GM12874 (cell line): Measurements from ENCODE around the gene TMEM132D.

Experiments used
- TF ChIP-seq, protein P1 (sequence below): IDR thresholded peaks from 2 replicates; pipeline ENCODE4 v1.5.1; 2011; ENCODE audit warnings: low read depth, mild to moderate bottlenecking, control low read depth, low read length, moderate library complexity; ENCODE audit not compliant: insufficient read depth

TMEM132D gene

GRCh38 chr12:129588142-129588541 is 315.7 kb downstream of the TMEM132D start:
- TF ChIP-seq, protein P1, sequence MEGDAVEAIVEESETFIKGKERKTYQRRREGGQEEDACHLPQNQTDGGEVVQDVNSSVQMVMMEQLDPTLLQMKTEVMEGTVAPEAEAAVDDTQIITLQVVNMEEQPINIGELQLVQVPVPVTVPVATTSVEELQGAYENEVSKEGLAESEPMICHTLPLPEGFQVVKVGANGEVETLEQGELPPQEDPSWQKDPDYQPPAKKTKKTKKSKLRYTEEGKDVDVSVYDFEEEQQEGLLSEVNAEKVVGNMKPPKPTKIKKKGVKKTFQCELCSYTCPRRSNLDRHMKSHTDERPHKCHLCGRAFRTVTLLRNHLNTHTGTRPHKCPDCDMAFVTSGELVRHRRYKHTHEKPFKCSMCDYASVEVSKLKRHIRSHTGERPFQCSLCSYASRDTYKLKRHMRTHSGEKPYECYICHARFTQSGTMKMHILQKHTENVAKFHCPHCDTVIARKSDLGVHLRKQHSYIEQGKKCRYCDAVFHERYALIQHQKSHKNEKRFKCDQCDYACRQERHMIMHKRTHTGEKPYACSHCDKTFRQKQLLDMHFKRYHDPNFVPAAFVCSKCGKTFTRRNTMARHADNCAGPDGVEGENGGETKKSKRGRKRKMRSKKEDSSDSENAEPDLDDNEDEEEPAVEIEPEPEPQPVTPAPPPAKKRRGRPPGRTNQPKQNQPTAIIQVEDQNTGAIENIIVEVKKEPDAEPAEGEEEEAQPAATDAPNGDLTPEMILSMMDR, result no peak

GRCh38 chr12:129585296-129585695 is 318.5 kb downstream of the TMEM132D start:
- TF ChIP-seq, protein P1, result no peak

GRCh38 chr12:129579879-129580278 is 323.9 kb downstream of the TMEM132D start:
- TF ChIP-seq, protein P1, result no peak

DNA sequence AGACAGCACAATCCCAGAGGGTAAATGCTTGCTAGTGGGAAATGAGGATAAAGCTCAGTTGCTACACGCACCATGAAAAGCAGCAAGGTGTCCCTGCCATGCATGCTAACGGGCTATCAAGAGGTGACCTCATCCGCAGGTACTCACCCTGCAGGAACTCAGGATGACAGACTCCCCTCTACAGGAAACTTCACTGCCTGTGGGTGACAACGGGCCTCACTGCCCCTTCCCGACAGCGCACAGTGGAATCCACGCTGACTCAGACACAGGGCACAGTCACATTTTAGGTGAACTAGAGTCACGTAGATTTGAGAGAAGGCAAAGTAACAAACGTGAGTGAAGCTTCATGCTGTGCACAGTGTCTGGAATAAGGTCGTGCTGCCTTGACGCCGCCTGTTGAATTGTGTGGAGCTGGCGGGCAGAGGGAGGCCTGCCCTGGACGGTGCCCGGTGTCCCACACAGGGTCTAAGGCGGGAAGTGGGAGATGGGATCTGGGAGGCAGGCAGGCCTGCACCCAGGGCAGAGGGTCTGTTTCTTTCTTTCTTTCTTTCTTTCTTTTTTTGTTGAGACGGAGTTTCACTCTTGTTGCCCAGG is 331.8 kb downstream of the TMEM132D start:
- TF ChIP-seq, protein P1, result no peak

- TF ChIP-seq, protein P1, result no peak
These were observed 332.9 kb downstream of the TMEM132D start for GRCh38 chr12:129570796-129571400.

- TF ChIP-seq, protein P1, result no peak
These were observed 337.0 kb downstream of the TMEM132D start for GRCh38 chr12:129566800-129567199.

GRCh38 chr12:129564768-129565167 is 339.1 kb downstream of the TMEM132D start:
- TF ChIP-seq, protein P1, result no peak
